HEK293 (cell line): ENCODE results near the gene NEGR1.

Experiments
- MEIS1 ChIP-seq: sonication (generic); formaldehyde crosslinking; IDR thresholded peaks from 2 replicates; pipeline ENCODE4 v1.8.1; 2022; ENCODE audit warnings: missing genetic modification reagents, mild to moderate bottlenecking, borderline replicate concordance
- SP2 ChIP-seq: fragments of 450-650 bp; formaldehyde crosslinking; IDR thresholded peaks from 2 replicates; pipeline ENCODE4 v1.5.1; 2016; ENCODE audit warnings: missing biosample characterization, missing genetic modification characterization
- TCF7L2 ChIP-seq: IDR thresholded peaks from 2 replicates; pipeline ENCODE4 v1.6.1; 2011; ENCODE audit warnings: low read depth, mild to moderate bottlenecking, inconsistent platforms, low read length, moderate library complexity, borderline replicate concordance
- YY1 ChIP-seq: fragments of 450-650 bp; formaldehyde crosslinking; IDR thresholded peaks from 2 replicates; pipeline ENCODE4 v1.5.1; 2018; ENCODE audit warnings: missing biosample characterization, missing genetic modification characterization
- ZNF211 ChIP-seq: fragments of 450-650 bp; formaldehyde crosslinking; IDR thresholded peaks from 2 replicates; pipeline ENCODE4 v1.5.1; 2016; ENCODE audit warnings: low read depth, missing biosample characterization, missing genetic modification characterization
- ZNF311 ChIP-seq: fragments of 450-650 bp; formaldehyde crosslinking; IDR thresholded peaks from 2 replicates; pipeline ENCODE4 v1.5.1; 2017; ENCODE audit warnings: missing biosample characterization, missing genetic modification characterization, borderline replicate concordance
- ZNF571 ChIP-seq: fragments of 450-650 bp; formaldehyde crosslinking; IDR thresholded peaks from 2 replicates; pipeline ENCODE4 v1.5.0; 2017; ENCODE audit warnings: missing biosample characterization, missing genetic modification characterization
- ZNF629 ChIP-seq: fragments of 450-650 bp; formaldehyde crosslinking; IDR thresholded peaks from 2 replicates; pipeline ENCODE4 v1.5.1; 2017; ENCODE audit warnings: missing biosample characterization, missing genetic modification characterization
- ZNF747 ChIP-seq: fragments of 450-650 bp; formaldehyde crosslinking; IDR thresholded peaks from 2 replicates; pipeline ENCODE4 v1.5.1; 2016; ENCODE audit warnings: missing biosample characterization, missing genetic modification characterization
- TF ChIP-seq, protein P1 (sequence below): fragments of 450-650 bp; formaldehyde crosslinking; IDR thresholded peaks from 2 replicates; pipeline ENCODE4 v1.5.1; 2016; ENCODE audit warnings: missing biosample characterization, missing genetic modification characterization
- TF ChIP-seq, protein P2 (sequence below): fragments of 450-650 bp; formaldehyde crosslinking; IDR thresholded peaks from 2 replicates; pipeline ENCODE4 v1.5.1; 2016; ENCODE audit warnings: missing biosample characterization, missing genetic modification characterization
- TF ChIP-seq, protein P3 (sequence below): fragments of 450-650 bp; formaldehyde crosslinking; IDR thresholded peaks from 2 replicates; pipeline ENCODE4 v1.5.1; 2017; ENCODE audit warnings: missing biosample characterization, mild to moderate bottlenecking, missing genetic modification characterization, moderate library complexity

DNA sequence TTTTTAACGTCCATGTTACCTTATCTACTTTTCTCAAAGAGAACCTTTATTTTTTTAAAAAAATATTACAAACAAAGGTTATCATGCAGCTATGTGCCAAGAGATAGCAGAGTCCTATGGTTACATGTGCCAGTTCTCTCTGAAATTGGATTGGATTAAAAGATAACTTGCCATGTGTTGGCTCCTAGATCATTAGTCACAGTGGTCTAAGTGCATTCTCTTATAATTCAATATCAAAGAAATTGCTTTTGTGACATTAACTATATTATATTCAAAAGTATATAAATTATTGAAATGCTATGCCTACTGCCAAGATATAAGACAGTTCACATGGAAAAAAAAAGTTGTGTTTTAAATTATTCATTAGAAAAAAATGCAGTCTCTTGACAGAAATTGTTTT is 494.2 kb downstream of the NEGR1 start:
- TF ChIP-seq, protein P1, sequence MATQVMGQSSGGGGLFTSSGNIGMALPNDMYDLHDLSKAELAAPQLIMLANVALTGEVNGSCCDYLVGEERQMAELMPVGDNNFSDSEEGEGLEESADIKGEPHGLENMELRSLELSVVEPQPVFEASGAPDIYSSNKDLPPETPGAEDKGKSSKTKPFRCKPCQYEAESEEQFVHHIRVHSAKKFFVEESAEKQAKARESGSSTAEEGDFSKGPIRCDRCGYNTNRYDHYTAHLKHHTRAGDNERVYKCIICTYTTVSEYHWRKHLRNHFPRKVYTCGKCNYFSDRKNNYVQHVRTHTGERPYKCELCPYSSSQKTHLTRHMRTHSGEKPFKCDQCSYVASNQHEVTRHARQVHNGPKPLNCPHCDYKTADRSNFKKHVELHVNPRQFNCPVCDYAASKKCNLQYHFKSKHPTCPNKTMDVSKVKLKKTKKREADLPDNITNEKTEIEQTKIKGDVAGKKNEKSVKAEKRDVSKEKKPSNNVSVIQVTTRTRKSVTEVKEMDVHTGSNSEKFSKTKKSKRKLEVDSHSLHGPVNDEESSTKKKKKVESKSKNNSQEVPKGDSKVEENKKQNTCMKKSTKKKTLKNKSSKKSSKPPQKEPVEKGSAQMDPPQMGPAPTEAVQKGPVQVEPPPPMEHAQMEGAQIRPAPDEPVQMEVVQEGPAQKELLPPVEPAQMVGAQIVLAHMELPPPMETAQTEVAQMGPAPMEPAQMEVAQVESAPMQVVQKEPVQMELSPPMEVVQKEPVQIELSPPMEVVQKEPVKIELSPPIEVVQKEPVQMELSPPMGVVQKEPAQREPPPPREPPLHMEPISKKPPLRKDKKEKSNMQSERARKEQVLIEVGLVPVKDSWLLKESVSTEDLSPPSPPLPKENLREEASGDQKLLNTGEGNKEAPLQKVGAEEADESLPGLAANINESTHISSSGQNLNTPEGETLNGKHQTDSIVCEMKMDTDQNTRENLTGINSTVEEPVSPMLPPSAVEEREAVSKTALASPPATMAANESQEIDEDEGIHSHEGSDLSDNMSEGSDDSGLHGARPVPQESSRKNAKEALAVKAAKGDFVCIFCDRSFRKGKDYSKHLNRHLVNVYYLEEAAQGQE (tag by site-specific recombination) = no peak
- TF ChIP-seq ZNF747 (tag by site-specific recombination) = no peak
- TF ChIP-seq YY1 = no peak
- TF ChIP-seq, protein P2, sequence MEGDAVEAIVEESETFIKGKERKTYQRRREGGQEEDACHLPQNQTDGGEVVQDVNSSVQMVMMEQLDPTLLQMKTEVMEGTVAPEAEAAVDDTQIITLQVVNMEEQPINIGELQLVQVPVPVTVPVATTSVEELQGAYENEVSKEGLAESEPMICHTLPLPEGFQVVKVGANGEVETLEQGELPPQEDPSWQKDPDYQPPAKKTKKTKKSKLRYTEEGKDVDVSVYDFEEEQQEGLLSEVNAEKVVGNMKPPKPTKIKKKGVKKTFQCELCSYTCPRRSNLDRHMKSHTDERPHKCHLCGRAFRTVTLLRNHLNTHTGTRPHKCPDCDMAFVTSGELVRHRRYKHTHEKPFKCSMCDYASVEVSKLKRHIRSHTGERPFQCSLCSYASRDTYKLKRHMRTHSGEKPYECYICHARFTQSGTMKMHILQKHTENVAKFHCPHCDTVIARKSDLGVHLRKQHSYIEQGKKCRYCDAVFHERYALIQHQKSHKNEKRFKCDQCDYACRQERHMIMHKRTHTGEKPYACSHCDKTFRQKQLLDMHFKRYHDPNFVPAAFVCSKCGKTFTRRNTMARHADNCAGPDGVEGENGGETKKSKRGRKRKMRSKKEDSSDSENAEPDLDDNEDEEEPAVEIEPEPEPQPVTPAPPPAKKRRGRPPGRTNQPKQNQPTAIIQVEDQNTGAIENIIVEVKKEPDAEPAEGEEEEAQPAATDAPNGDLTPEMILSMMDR = no peak
- no peak for TF ChIP-seq SP2
- TF ChIP-seq TCF7L2 = no peak
- TF ChIP-seq ZNF571 = no peak
- no peak for TF ChIP-seq ZNF311 (tag by site-specific recombination)
- TF ChIP-seq, protein P3, sequence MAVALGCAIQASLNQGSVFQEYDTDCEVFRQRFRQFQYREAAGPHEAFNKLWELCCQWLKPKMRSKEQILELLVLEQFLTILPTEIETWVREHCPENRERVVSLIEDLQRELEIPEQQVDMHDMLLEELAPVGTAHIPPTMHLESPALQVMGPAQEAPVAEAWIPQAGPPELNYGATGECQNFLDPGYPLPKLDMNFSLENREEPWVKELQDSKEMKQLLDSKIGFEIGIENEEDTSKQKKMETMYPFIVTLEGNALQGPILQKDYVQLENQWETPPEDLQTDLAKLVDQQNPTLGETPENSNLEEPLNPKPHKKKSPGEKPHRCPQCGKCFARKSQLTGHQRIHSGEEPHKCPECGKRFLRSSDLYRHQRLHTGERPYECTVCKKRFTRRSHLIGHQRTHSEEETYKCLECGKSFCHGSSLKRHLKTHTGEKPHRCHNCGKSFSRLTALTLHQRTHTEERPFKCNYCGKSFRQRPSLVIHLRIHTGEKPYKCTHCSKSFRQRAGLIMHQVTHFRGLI = no peak
- no peak for TF ChIP-seq ZNF211 (tag by site-specific recombination)
- TF ChIP-seq ZNF629 (tag by site-specific recombination) = no peak
- TF ChIP-seq MEIS1 (CRISPR knock-in tag) = no peak
